Muscle of leg (tissue), 11 donors: ENCODE measurements around the gene LARGE1. TPM values are rescaled to one million over a fixed set of nuclear protein-coding genes. Genes with fewer than 3 reads are reported as not detected.

Source experiments
- DNase-seq: peaks from one replicate; pipeline ENCODE4 v3.0.0; 2013
- H3K27ac ChIP-seq: one replicate; pipeline ENCODE4 v1.5.1; 2013; ENCODE audit warnings: mild to moderate bottlenecking, low read length, control low read depth
- H3K27me3 ChIP-seq: one replicate; pipeline ENCODE4 v1.6.1; 2013; ENCODE audit warnings: low read length; ENCODE audit not compliant: control insufficient read depth, insufficient read depth
- H3K36me3 ChIP-seq: one replicate; pipeline ENCODE4 v1.6.1; 2013; ENCODE audit warnings: low read length; ENCODE audit not compliant: control insufficient read depth, insufficient read depth
- H3K4me1 ChIP-seq: one replicate; pipeline ENCODE4 v1.6.1; 2013; ENCODE audit warnings: low read length; ENCODE audit not compliant: control insufficient read depth, insufficient read depth
- H3K4me3 ChIP-seq: one replicate; pipeline ENCODE4 v1.5.1; 2013; ENCODE audit warnings: low read length, control low read depth
- H3K9me3 ChIP-seq: replicated peaks from 2 replicates; pipeline ENCODE4 v1.6.1; 2013; ENCODE audit warnings: low read depth, low read length; ENCODE audit not compliant: control insufficient read depth
- WGBS: methylation state at CpG from one replicate; pipeline ENCODE4 v1.1.5; 2013; ENCODE audit warnings: missing lambda C conversion rate; ENCODE audit not compliant: insufficient coverage; 5-methylcytosine and 5-hydroxymethylcytosine counted together
- polyA plus RNA-seq, 8 donors: library from polyadenylated mRNA; unstranded; fragments of 120-200 nt; gene quantifications; one replicate each; pipeline versions ENCODE4 v1.2.1 to v1.2.3, GENCODE V29; 2013; ENCODE audit warnings: inconsistent platforms in 1 of 8, low replicate concordance in 1 of 8; ENCODE audit not compliant: insufficient read length in 8 of 8, insufficient read depth in 1 of 8
- total RNA-seq: library from RNA; stranded (reverse); fragments of 120-200 nt; gene quantifications from one replicate; pipeline ENCODE4 v1.2.4, GENCODE V29; 2013

Gene LARGE1
- total and polyA plus RNA-seq, 9 donors = 7.7 to 14.6 (median 10.4) TPM

GRCh38 chr22:33875316-33875715 is 45.0 kb downstream of the LARGE1 start:
- Histone ChIP-seq H3K36me3 (no peaks in the 10 kb centered on the region), H3K9me3 (no peaks in the 10 kb centered on the region), H3K27ac (no peak overlapping the region), H3K27me3 (no peaks in the 10 kb centered on the region), H3K4me1 (peaks cover 20% of the 10 kb centered on the region), H3K4me3 (no peak overlapping the region)
- WGBS = 67% methylated on average over 3 of the region's 6 CpGs
- DNase-seq = peak; percentile 69

- Histone ChIP-seq H3K36me3 (no peaks in the 10 kb centered on the region), H3K27me3 (no peaks in the 10 kb centered on the region), H3K9me3 (no peaks in the 10 kb centered on the region), H3K27ac (no peak overlapping the region), H3K4me1 (peaks cover 20% of the 10 kb centered on the region), H3K4me3 (no peak overlapping the region)
- WGBS = 80% methylated on average over 3 of the region's 7 CpGs
- no peak for DNase-seq
These were observed 46.1 kb downstream of the LARGE1 start for GRCh38 chr22:33874206-33874605.

- no peak for DNase-seq
- no peaks in the 10 kb centered on the region for H3K27me3 ChIP-seq
- H3K36me3 ChIP-seq = no peaks in the 10 kb centered on the region
- no peak overlapping the region for H3K27ac ChIP-seq
- H3K9me3 ChIP-seq = no peaks in the 10 kb centered on the region
- H3K4me1 ChIP-seq = peaks cover 20% of the 10 kb centered on the region
- WGBS = 58% methylated on average over 2 of the region's 2 CpGs
- no peak overlapping the region for H3K4me3 ChIP-seq
These were observed 46.6 kb downstream of the LARGE1 start for GRCh38 chr22:33873666-33874065.

- Histone ChIP-seq H3K9me3 (no peaks in the 10 kb centered on the region), H3K4me3 (no peak overlapping the region), H3K36me3 (no peaks in the 10 kb centered on the region), H3K27ac (no peak overlapping the region), H3K27me3 (no peaks in the 10 kb centered on the region), H3K4me1 (peaks cover 20% of the 10 kb centered on the region)
- 74% methylated on average over 7 of the region's 14 CpGs for WGBS
- no peak for DNase-seq
These were observed 47.1 kb downstream of the LARGE1 start for GRCh38 chr22:33873186-33873585.

- no peak overlapping the region for H3K27ac ChIP-seq
- 90% methylated on average over 2 of the region's 8 CpGs for WGBS
- DNase-seq = no peak
- H3K36me3 ChIP-seq = no peaks in the 10 kb centered on the region
- no peak overlapping the region for H3K4me3 ChIP-seq
- no peaks in the 10 kb centered on the region for H3K9me3 ChIP-seq
- H3K27me3 ChIP-seq = no peaks in the 10 kb centered on the region
- peaks cover 20% of the 10 kb centered on the region for H3K4me1 ChIP-seq
These were observed 48.3 kb downstream of the LARGE1 start for GRCh38 chr22:33871935-33872334.

GRCh38 chr22:33869946-33870345 is 50.3 kb downstream of the LARGE1 start:
- Histone ChIP-seq H3K4me1 (peaks cover 10% of the 10 kb centered on the region), H3K36me3 (no peaks in the 10 kb centered on the region), H3K27me3 (no peaks in the 10 kb centered on the region), H3K4me3 (no peak overlapping the region), H3K9me3 (no peaks in the 10 kb centered on the region), H3K27ac (no peak overlapping the region)
- 89% methylated on average over 1 of the region's 2 CpGs for WGBS
- DNase-seq = no peak

GRCh38 chr22:33867971-33868370 is 52.3 kb downstream of the LARGE1 start:
- Histone ChIP-seq H3K9me3 (no peaks in the 10 kb centered on the region), H3K27ac (no peak overlapping the region), H3K4me1 (peaks cover 2% of the 10 kb centered on the region), H3K4me3 (no peak overlapping the region), H3K27me3 (no peaks in the 10 kb centered on the region), H3K36me3 (no peaks in the 10 kb centered on the region)
- 100% methylated on average over 4 of the region's 9 CpGs for WGBS
- DNase-seq = no peak

- no peak overlapping the region for H3K4me3 ChIP-seq
These were observed 53.0 kb downstream of the LARGE1 start for GRCh38 chr22:33867118-33867866.

GRCh38 chr22:33866511-33866910 is 53.8 kb downstream of the LARGE1 start:
- H3K4me3 ChIP-seq = no peak overlapping the region
- no peak overlapping the region for H3K27ac ChIP-seq
- H3K4me1 ChIP-seq = no peaks in the 10 kb centered on the region
- H3K9me3 ChIP-seq = no peaks in the 10 kb centered on the region
- WGBS = 100% methylated on average over 3 of the region's 3 CpGs
- no peak for DNase-seq
- no peaks in the 10 kb centered on the region for H3K36me3 ChIP-seq
- no peaks in the 10 kb centered on the region for H3K27me3 ChIP-seq

More at GRCh38 chr22:33867118-33867866, 53.0 kb downstream of the LARGE1 start:
- Histone ChIP-seq H3K9me3 (no peaks in the 10 kb centered on the region), H3K27ac (no peak overlapping the region), H3K4me1 (no peaks in the 10 kb centered on the region), H3K27me3 (no peaks in the 10 kb centered on the region), H3K36me3 (no peaks in the 10 kb centered on the region)
- 83% methylated on average over 11 of the region's 12 CpGs for WGBS
- no peak for DNase-seq

- no CpG with 5 or more reads among the region's 1 CpG for WGBS
- no peak overlapping the region for H3K27ac ChIP-seq
These were observed 54.3 kb downstream of the LARGE1 start for GRCh38 chr22:33865996-33866395.

More at GRCh38 chr22:33865996-33866395, 54.3 kb downstream of the LARGE1 start:
- H3K27me3 ChIP-seq = no peaks in the 10 kb centered on the region
- no peak overlapping the region for H3K4me3 ChIP-seq
- no peaks in the 10 kb centered on the region for H3K9me3 ChIP-seq
- H3K4me1 ChIP-seq = no peaks in the 10 kb centered on the region
- DNase-seq = no peak
- no peaks in the 10 kb centered on the region for H3K36me3 ChIP-seq
